NCI-H510A treated with DMSO at 0.1 percent for 48 hours (cell line): ENCODE measurements around the gene OVCH2.
"Not testable (repeated sequence)": the region's sequence is repeated elsewhere in the genome, so short reads cannot be mapped to it uniquely, and the experiment has no call there.

ENCODE experiments used
- DNase-seq: peaks from one replicate; lab custom pipeline; 2025; lab: John Stamatoyannopoulos, UW

The OVCH2 gene

GRCh38 chr11:7706377-7706776 is at the start of gene OVCH2:
OVCH2 (minus strand) TSS chr11:7706477; CDS start chr11:7706394, 83 bp downstream.
- DNase-seq, result no peak

DNA sequence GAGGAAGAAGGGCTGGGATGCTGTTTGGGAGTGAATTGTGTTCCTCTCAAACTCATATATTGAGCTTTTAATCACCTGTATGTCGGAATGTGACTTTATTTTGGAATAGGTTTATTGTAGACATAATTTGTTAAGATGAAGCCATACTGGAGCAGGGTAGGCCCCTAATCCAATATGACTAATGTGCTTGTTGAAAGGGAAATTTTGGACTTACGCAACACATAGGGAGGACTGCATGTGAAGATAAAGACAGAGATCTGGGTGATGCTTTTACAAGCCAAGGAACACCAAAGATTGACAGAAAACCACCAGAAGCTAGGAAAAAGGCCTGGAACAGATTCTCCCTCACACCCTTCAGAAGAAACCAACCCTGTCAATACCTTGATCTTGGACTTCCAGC is 43.2 kb upstream of the OVCH2 start:
- no peak for DNase-seq

- DNase-seq, result not testable (repeated sequence)
These were observed 28.5 kb upstream of the OVCH2 start for GRCh38 chr11:7734767-7735166.

DNA sequence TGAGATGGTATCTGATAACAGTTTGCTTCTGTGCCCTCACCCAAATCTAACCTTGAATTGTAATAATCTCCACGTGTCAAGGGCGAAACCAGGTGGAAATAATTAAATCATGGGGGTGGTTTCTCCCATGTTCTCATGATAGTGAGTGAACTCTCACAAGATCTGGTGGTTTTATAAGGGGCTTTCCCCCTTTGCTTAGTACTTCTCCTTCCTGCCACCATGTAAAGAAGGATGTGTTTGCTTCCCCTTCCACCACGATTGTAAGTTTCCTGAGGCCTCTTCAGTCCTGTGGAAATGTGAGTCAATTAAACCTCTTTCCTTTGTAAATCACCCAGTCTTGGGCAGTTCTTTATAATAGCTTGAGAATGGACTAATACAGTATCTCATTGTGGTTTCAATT is 8.5 kb upstream of the OVCH2 start:
- DNase-seq, result no peak

DNA sequence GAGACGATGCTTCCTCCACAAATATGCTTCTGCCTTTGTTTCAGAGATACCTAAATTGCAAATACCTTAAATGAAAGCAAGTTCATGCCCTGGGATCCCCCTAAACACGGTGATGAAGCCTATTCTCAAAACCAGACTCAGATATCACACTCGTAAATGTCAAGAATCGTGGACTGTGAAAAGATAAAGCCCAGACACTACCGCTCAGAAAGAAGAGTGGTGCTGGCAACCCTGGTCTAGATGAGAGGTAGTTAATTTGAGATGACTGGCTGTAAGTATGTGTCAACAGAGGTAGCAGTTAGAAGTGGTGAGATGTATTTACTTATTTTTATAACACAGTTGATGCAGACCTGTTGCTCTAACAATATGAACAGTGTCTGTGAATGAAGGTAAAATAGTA is 2.5 kb downstream of the OVCH2 start:
- DNase-seq, result peak; percentile 9

DNA sequence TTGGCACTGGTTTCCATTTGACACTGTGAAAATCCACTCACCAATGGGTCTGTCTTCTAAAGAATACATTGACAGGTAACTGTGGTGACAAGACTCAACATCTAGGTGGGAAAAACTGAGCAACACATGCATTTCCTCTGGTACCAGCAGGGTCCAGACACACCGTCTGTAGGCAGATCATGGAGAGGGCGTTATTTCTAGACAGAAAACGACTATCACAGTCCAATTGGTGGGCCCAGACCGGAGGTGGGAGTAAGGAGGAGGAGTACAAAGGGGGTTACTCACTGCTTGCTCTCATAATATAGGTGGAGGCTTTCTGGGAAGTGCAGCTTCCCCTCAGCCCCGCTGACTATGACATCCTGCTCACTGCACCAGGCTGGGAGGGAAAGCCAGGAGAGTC is 9.9 kb downstream of the OVCH2 start:
- no peak for DNase-seq

DNA sequence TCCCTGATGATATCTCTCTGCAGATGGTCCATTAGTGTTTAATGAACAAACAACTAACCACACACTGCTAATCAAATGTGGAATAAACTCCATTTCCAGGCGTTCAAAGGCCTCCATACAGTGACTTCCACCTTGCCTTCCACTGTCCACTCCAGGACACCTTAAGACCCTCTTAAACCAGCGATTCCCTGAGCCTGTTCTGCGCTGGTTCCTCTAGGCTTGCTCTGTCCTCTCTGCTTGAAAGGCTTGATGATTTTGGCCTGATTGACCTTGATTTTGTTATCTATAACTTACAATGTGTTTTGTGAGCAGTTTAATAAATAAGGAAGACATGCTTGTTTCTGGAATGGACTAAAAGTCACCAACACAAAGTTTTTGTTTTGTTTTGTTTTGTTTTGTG is 12.0 kb downstream of the OVCH2 start:
- no peak for DNase-seq

DNA sequence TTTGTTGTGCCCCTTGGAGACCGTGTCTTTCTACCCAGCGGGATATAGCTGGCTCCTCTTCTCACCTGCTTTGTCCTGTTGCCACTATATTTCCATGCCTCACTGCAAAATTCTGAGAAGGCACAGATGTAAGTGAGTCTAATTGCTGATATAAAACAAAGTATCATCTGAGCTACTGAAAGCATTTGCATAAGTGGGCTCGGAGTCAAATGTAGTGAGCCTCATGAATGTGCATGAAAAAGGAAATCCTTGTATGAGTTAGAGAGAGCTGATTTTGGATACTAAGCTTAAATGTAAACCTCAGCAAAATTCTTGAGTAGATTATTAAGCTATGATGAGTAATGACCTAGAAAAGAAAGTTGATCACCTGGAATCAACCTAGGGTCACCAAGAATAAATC is 13.9 kb downstream of the OVCH2 start:
- no peak for DNase-seq

DNA sequence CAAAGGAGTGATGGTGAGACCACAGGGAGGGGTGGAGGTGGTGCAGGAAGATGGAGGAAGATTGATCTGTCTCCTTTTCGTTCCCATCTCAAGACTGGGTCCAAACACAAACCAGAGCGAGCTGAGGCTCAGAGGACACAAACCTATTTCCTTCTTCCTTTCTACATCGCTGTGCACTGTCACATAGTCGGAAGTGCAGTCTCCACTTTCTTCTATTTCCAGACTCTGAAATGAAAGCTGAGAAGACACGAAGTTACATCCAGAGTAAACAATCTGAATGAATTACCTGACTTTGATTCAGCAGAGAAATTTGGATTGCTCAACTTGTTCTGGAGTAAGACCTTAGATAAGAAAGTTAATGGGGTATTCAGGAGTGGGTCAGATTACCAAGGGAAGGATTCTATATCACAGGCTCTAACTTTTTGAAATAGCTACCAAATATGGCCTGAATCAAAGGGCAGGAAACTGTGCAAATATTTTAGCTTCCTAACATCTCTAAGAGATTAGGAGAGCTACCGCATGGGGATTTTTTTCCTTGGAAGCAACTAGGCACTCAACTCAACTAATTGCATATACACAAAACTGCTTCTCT is 14.4 kb downstream of the OVCH2 start:
- no peak for DNase-seq

GRCh38 chr11:7690648-7691047 is 15.6 kb downstream of the OVCH2 start:
- DNase-seq, result no peak

DNA sequence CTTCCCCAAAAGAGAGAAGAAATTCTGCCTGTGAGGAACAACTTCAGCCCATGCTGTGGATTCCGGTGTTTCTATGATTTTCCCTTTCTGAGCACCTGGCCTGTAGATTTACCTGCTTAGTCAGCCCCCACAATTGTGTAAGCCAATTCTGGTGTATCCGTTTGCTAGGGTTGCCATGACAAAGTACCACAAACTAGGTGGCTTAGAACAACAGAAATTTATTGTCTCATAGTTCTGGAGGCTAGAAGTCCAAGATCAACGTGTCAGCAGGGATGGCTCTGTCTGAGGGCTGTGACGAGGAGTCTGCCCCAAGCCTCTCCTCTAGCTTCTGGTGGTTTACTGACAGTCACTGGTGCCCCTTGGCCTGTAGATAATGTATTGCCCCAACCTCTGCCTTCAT is 17.0 kb downstream of the OVCH2 start:
- DNase-seq, result no peak

DNA sequence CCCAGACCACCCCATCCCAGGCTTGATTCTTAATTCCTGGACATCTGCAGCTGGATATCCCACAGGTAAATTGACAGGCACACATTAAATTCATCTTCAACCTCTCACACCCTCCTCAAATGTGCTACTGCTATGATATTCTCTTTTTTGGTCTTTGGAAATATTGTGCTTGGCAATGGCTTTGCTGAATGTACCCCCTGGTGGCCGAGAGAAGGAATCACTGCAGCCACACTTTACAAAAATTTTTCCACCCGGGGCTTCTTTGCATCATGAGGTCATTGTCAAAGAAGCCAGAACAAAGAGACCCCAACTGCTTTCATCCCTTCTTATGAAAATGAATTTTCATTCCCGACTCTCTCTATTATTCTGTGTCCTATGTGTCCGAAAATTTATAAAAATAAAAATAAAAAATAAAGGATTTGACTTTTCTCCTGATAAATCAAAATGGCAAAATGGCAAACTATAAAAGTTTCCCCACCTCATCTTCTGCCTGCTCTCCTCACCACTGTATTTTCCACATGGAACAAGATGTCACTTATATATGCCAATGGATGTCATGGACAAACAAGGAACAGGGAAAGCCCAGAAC is 17.9 kb downstream of the OVCH2 start:
- peak; percentile 3 for DNase-seq

GRCh38 chr11:7687386-7687785 is 18.9 kb downstream of the OVCH2 start:
- no peak for DNase-seq

DNA sequence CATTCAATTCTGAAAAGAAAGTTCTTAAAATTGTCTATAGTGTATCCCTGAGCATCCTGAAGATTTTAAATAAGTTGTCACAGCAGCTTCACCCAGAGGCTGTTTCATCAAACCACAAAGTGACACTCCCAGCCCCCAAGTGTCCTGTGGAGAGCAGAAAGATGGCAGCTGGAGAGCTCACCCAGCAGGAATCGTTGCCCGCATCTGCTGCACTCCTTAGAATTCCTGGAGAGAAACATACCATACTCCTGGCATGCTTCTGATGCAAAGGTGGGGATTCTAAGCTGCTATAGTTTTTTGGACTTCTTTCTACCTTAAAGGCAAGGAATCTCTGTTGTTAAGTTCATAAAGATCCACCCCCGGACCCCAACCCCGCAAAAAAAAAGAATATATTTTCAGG is 19.5 kb downstream of the OVCH2 start:
- DNase-seq, result no peak

DNA sequence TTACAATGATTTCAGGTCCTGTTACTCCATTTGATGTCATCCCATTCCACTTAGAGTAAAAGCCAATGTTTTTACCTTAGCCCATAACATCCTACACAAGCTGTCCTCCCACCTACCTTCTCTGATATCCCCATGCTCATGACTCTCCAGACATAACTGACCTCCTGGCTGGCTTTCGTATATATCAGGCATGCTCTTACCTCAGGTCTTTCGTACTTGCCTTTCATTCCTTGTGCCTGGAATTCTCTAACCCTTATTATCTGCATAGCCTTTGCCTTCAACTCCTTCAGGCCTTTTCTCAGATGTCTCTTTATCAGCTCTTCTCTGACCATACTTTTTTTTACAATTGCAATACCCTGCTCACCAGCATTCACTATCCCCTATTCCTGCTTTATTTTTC is 22.7 kb downstream of the OVCH2 start:
- DNase-seq, result no peak

DNA sequence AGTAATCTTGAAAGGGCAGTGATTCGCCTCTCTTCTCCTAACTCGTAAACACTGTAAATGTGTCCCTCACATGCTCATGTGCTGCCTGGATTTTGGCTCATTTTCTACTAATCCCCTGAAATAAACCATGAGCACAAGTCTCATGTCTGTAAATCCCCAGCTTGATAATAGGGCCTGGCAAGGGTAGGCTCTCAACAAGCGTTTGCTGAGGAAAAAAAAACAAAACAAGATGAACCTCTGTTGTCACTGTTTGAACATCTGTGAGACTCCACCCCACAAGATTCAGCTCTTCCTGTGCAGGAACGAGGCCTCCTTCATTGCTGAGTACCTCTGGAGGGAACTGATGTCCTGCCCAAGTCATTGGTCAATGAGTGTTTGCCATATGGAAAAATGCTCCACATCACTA is 28.5 kb downstream of the OVCH2 start:
- no peak for DNase-seq

DNA sequence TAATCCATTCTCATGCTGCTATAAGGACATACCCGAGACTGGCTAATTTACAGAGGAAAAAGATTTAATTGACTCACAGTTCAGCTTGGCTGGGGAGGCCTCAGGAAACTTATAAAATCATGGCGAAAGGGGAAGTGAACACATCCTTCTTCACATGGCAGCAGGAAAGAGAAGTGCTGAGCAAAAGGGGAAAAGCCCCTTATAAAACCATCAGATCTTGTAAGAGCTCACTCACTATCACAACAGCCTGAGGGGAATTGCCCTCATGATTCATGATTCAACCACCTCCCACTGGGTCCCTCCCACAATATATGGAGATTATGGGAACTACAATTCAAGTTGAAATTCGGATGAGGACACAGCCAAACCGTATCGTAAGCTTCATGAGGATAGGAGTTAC is 29.2 kb downstream of the OVCH2 start:
- no peak for DNase-seq

DNA sequence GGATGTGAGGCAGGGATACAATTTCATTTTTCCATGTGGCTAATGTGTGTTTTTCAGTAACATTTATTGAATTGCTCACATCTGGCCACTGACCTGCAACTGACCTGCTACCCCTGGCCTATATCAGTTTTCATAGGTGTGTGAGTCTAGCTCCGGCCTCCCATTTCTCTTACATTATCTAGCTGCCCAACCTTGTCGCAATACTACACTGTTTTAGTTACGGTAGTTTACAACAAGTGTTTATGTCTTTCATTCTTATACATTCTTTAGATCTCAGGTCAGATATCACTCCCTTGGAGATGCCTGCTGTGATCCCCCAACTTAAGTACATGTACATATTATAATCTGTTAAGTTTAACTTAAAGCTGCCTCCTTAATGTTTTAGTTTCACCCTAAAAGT is 30.6 kb downstream of the OVCH2 start:
- no peak for DNase-seq

DNA sequence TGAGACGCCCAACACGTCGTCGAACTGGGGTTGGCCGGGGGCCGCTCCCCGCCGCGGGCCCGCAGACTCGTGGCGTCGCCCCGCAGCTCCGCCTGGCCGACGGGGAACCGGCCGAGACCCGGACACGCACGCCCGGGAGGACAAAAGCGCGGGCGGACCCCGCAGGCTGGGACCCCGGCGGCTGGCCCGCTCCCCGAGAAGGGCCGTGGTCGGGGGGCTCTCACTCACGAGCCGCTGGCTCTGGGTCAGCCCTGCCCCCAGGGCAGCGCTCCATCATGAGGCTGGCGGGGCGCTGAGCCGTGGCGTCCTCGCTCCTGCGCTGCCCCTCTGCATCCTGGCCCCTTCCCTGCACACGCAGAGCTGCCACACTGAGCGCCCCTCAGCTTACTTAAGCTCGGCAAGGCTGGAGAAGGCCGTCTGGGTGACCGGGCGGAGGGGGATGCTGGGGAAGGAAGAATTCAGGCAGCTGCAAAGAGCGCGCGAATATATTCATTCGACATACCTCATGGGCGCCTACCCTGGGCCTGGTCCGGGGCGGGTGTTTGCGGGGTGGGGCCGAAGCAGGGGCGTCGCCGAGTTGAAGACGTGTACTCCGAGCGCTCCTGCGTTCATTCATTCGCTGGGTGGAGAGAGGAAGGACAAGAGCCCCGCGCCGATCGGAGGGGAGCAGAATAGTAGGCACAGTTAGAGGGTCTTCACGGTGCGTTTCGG is 32.4 kb downstream of the OVCH2 start:
- peak; percentile 35 for DNase-seq

- DNase-seq, result peak; percentile 16
These were observed 33.1 kb downstream of the OVCH2 start, which contains the start of gene CYB5R2 for GRCh38 chr11:7672960-7673723. CYB5R2 (minus strand) TSS chr11:7673500; CDS start chr11:7672825, 675 bp downstream.

- DNase-seq, result no peak
These were observed 33.9 kb downstream of the OVCH2 start for GRCh38 chr11:7672276-7672959.
